Sigmoid colon (tissue), 4 donors: ENCODE measurements around the gene SDK2.

Experiments
- EP300 ChIP-seq, 4 donors: sonication (generic); formaldehyde crosslinking; IDR thresholded peaks; one replicate each; pipeline ENCODE4 v1.6.1; 2017; ENCODE audit warnings: antibody characterized with exemption in 4 of 4
- POLR2A ChIP-seq, 2 donors: fragments of 450-650 bp; IDR thresholded peaks; one replicate each; pipeline ENCODE4 v1.6.1; 2016; ENCODE audit warnings: antibody characterized with exemption in 2 of 2, mild to moderate bottlenecking in 2 of 2, moderate library complexity in 2 of 2
- POLR2AphosphoS5 ChIP-seq, 4 donors: sonication (generic); formaldehyde crosslinking; IDR thresholded peaks; one replicate each; pipeline ENCODE4 v1.6.1; 2017; ENCODE audit warnings: antibody characterized with exemption in 4 of 4
- TF ChIP-seq, protein P1 (sequence below), 4 experiments: fragments of 450-650 bp in 3 of 4; fragments of 200-600 bp in 1 of 4; IDR thresholded peaks; one replicate each; pipeline ENCODE4 v1.5.1; 2016 to 2019; ENCODE audit warnings: antibody characterized with exemption in 4 of 4, mild to moderate bottlenecking in 3 of 4, moderate library complexity in 2 of 4

DNA sequence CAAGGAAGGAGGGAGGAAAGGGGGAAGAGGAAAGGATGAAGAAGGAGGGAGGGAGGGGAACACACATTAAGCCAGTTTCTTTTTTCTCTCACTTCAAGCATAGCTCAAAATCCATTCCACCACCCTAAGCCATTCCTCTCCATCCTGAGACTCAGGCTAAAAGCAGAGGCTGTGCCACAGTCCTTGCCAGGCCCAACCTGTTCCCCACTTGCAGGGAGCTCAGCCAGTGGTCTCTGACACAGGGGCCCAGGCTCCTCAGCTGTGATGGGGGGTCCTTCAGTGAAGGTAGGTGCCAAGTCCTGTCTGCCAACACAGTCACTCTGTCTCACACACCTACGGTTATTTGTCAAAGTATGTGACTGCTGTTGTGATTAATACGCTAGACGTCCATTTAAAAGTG is 44.6 kb downstream of the SDK2 start:
- TF ChIP-seq EP300 (IDR thresholded peaks at IDR 0.05) (no peak), POLR2A (IDR thresholded peaks at IDR 0.05) (no peak), POLR2AphosphoS5 (IDR thresholded peaks at IDR 0.05) (no peak)
- TF ChIP-seq, protein P1, sequence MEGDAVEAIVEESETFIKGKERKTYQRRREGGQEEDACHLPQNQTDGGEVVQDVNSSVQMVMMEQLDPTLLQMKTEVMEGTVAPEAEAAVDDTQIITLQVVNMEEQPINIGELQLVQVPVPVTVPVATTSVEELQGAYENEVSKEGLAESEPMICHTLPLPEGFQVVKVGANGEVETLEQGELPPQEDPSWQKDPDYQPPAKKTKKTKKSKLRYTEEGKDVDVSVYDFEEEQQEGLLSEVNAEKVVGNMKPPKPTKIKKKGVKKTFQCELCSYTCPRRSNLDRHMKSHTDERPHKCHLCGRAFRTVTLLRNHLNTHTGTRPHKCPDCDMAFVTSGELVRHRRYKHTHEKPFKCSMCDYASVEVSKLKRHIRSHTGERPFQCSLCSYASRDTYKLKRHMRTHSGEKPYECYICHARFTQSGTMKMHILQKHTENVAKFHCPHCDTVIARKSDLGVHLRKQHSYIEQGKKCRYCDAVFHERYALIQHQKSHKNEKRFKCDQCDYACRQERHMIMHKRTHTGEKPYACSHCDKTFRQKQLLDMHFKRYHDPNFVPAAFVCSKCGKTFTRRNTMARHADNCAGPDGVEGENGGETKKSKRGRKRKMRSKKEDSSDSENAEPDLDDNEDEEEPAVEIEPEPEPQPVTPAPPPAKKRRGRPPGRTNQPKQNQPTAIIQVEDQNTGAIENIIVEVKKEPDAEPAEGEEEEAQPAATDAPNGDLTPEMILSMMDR (IDR thresholded peaks at IDR 0.05) = no peak
